B cell (primary cell): Measurements from ENCODE around the gene PDE11A. TPM values are rescaled to one million over a fixed set of nuclear protein-coding genes. Genes with fewer than 3 reads are reported as not detected.

Source experiments
- ATAC-seq: fragments of 200-7000 bp; cut with Tn5 transposase; one replicate; pipeline ENCODE4 v1.10.0; 2021; ENCODE audit warnings: low read depth, mild to moderate bottlenecking, moderate number of reproducible peaks, moderate library complexity
- CTCF ChIA-PET: fragments of 350-600 bp; sonication (Branson Sonifier 250); formaldehyde crosslinking; loops from one replicate; lab custom pipeline; 2021; ENCODE audit warnings: antibody characterized with exemption, inconsistent platforms; lab: Charles Lee
- POLR2A ChIA-PET: fragments of 350-600 bp; sonication (Branson Sonifier 250); formaldehyde crosslinking; loops from one replicate; lab custom pipeline; 2021; ENCODE audit warnings: antibody characterized with exemption; lab: Charles Lee
- DNase-seq: peaks from one replicate; pipeline ENCODE4 v3.0.0; 2013
- H2AFZ ChIP-seq: 2 replicates; pipeline ENCODE4 v1.6.1; 2012; ENCODE audit warnings: mild to moderate bottlenecking, low read depth, low read length; ENCODE audit not compliant: insufficient read depth, poor library complexity, severe bottlenecking
- H3K27ac ChIP-seq, 2 donors: 1 replicate in 1 of 2; 2 replicates in 1 of 2; pipeline ENCODE4 v1.5.1; 2012 to 2013; ENCODE audit warnings: low read length in 2 of 2, mild to moderate bottlenecking in 2 of 2, moderate library complexity in 1 of 2
- H3K27me3 ChIP-seq, 4 experiments: fragments of 200-600 bp in 1 of 4; sonication (generic) in 1 of 4; replicated peaks in 1 of 4; 1 replicate in 2 of 4; 2 replicates in 2 of 4; pipeline versions ENCODE4 v1.6.1 to v1.7.0; 2013 to 2016; ENCODE audit warnings: low read length in 3 of 4, mild to moderate bottlenecking in 2 of 4, mixed read lengths in 1 of 4, moderate library complexity in 1 of 4; ENCODE audit not compliant: insufficient read depth in 4 of 4, control insufficient read depth in 3 of 4; ENCODE audit errors: control extremely low read depth in 1 of 4
- H3K36me3 ChIP-seq, 2 experiments: replicated peaks in 1 of 2; 1 replicate in 1 of 2; 2 replicates in 1 of 2; pipeline versions ENCODE4 v1.6.1 to v1.7.1; 2013; ENCODE audit warnings: low read length in 1 of 2; ENCODE audit not compliant: insufficient read depth in 2 of 2, control insufficient read depth in 1 of 2; ENCODE audit errors: control extremely low read depth in 1 of 2, extremely low read depth in 1 of 2
- H3K4me1 ChIP-seq, 2 donors: fragments of 200-600 bp in 1 of 2; sonication (generic) in 1 of 2; 1 replicate in 1 of 2; 2 replicates in 1 of 2; pipeline versions ENCODE4 v1.5.1 to v1.6.1; 2013 to 2017; ENCODE audit warnings: low read length in 2 of 2; ENCODE audit not compliant: control insufficient read depth in 2 of 2, insufficient read depth in 2 of 2
- H3K4me2 ChIP-seq: replicated peaks from 2 replicates; pipeline ENCODE3; 2012; ENCODE audit warnings: mild to moderate bottlenecking, low read depth, low read length; ENCODE audit not compliant: poor library complexity, severe bottlenecking
- H3K4me3 ChIP-seq, 5 experiments: fragments of 200-600 bp in 1 of 5; sonication (generic) in 1 of 5; 1 replicate in 3 of 5; 2 replicates in 2 of 5; pipeline versions ENCODE4 v1.5.1 to v1.7.0; 2011 to 2016; ENCODE audit warnings: low read length in 4 of 5, mild to moderate bottlenecking in 4 of 5, low read depth in 2 of 5, control low read depth in 1 of 5, moderate library complexity in 1 of 5; ENCODE audit not compliant: insufficient read depth in 1 of 5; ENCODE audit errors: control extremely low read depth in 1 of 5, extremely low read depth in 1 of 5
- H3K79me2 ChIP-seq: fragments of 200-600 bp; sonication (generic); one replicate; pipeline ENCODE4 v1.6.0; 2016; ENCODE audit warnings: low read length; ENCODE audit not compliant: control insufficient read depth, insufficient read depth
- H3K9ac ChIP-seq: fragments of 200-600 bp; sonication (generic); 2 replicates; pipeline ENCODE4 v1.6.1; 2017; ENCODE audit warnings: mild to moderate bottlenecking, low read length, moderate library complexity
- H3K9me3 ChIP-seq, 3 donors: one replicate each; pipeline versions ENCODE4 v1.6.1 to v1.7.1; 2013; ENCODE audit warnings: low read length in 2 of 3; ENCODE audit not compliant: control insufficient read depth in 2 of 3, insufficient read depth in 1 of 3; ENCODE audit errors: control extremely low read depth in 1 of 3
- H4K20me1 ChIP-seq: 2 replicates; pipeline ENCODE4 v1.6.0; 2012; ENCODE audit warnings: mild to moderate bottlenecking, low read length; ENCODE audit not compliant: insufficient read depth, control insufficient read depth, poor library complexity, severe bottlenecking
- H3K27ac Mint-ChIP-seq: one replicate; pipeline ENCODE4 v1.8.0; 2021; ENCODE audit warnings: mixed read lengths
- H3K27me3 Mint-ChIP-seq: one replicate; pipeline ENCODE4 v1.8.0; 2021; ENCODE audit warnings: mixed read lengths
- H3K4me1 Mint-ChIP-seq: one replicate; pipeline ENCODE4 v1.8.0; 2021; ENCODE audit warnings: mixed read lengths
- H3K4me3 Mint-ChIP-seq: one replicate; pipeline ENCODE4 v1.8.0; 2021; ENCODE audit warnings: mixed read lengths
- H3K9me3 Mint-ChIP-seq: one replicate; pipeline ENCODE4 v1.8.0; 2022; ENCODE audit warnings: mixed read lengths; ENCODE audit not compliant: insufficient read depth
- EZH2 ChIP-seq: IDR thresholded peaks from 2 replicates; pipeline ENCODE4 v1.6.1; 2012; ENCODE audit warnings: borderline replicate concordance, low read depth, mild to moderate bottlenecking, moderate library complexity, low read length; ENCODE audit not compliant: insufficient read depth, poor library complexity, severe bottlenecking
- WGBS: methylation state at CpG from one replicate; pipeline ENCODE4 v1.1.5; 2013; ENCODE audit warnings: missing lambda C conversion rate; ENCODE audit not compliant: insufficient coverage; 5-methylcytosine and 5-hydroxymethylcytosine counted together
- intact Hi-C: fragments of 100-400 bp; cut with micrococcal nuclease; formaldehyde crosslinking; loops from one replicate; pipeline ENCODE4 v1.10.0; 2022
- polyA plus RNA-seq: library from polyadenylated mRNA; depleted of rRNA; stranded (reverse); fragments of >200 nt; gene quantifications from 2 replicates; pipeline ENCODE4 v1.2.3, GENCODE V29; 2012
- total RNA-seq, 2 donors: library from RNA; stranded (reverse); fragments of 120-200 nt in 1 of 2; gene quantifications; 1 replicate in 1 of 2; 2 replicates in 1 of 2; pipeline versions ENCODE4 v1.2.3 to v1.2.4, GENCODE V29; 2013 to 2022
- TF ChIP-seq, protein P1 (sequence below): fragments of 200-600 bp; IDR thresholded peaks from one replicate; pipeline ENCODE4 v1.8.0; 2022; ENCODE audit warnings: antibody characterized with exemption, mild to moderate bottlenecking

PDE11A gene
- total and polyA plus RNA-seq, 2 donors (not counting 1 experiment from before 2014, with no cell fraction given), result 0.25 TPM; not detected in 1

DNA sequence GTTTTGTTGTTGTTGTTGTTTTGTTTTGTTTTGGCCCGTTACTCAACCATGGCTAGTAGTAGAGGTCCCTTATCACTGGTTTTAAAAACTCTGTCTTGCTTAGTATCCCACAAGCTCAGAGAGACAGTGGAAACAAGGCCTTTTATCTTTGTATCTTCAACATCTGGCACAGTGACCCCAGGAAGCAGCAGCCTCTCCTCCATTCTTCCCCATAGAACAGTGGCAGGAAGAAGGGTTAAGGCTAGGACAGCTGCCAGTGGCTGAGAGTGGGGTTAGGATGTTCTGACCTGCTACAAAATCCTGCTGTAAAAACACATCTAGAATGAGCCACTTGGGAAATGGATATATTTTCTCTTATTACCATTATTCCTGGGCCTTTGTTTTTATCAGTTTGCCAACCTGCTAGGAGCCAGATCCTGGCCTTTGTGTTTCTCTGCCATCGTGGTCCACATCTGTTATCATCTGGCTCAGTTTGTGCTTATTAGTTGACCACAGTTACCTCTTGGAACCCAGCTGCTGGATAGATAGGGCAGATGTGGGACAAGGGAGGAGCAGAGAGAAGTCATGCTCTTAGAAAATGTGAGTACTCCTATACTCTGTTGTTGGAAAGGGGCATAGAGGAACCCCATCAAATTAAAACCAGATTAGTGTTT is 433.2 kb downstream of the PDE11A start:
- H3K27ac ChIP-seq, result no peak overlapping the region
- H3K27me3 ChIP-seq, result no peaks in the 10 kb centered on the region
- Mint-ChIP-seq H3K27ac (no peak overlapping the region), H3K4me3 (no peak overlapping the region), H3K9me3 (no peaks in the 10 kb centered on the region), H3K4me1 (peaks cover 16% of the 10 kb centered on the region), H3K27me3 (no peaks in the 10 kb centered on the region)
- POLR2A ChIA-PET, result no interaction called here
- TF ChIP-seq, protein P1, sequence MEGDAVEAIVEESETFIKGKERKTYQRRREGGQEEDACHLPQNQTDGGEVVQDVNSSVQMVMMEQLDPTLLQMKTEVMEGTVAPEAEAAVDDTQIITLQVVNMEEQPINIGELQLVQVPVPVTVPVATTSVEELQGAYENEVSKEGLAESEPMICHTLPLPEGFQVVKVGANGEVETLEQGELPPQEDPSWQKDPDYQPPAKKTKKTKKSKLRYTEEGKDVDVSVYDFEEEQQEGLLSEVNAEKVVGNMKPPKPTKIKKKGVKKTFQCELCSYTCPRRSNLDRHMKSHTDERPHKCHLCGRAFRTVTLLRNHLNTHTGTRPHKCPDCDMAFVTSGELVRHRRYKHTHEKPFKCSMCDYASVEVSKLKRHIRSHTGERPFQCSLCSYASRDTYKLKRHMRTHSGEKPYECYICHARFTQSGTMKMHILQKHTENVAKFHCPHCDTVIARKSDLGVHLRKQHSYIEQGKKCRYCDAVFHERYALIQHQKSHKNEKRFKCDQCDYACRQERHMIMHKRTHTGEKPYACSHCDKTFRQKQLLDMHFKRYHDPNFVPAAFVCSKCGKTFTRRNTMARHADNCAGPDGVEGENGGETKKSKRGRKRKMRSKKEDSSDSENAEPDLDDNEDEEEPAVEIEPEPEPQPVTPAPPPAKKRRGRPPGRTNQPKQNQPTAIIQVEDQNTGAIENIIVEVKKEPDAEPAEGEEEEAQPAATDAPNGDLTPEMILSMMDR, result no peak
- TF ChIP-seq EZH2, result no peak
- H3K9me3 ChIP-seq, result peaks cover 0 to 6% (median 0%) of the 10 kb centered on the region in 3 donors
- intact Hi-C loops, result loop anchor here (10.0 kb wide), 2 partner anchors 125 to 475 kb away; partner anchors contain the start of gene RBM45
- no peak overlapping the region for H3K4me3 ChIP-seq
- ATAC-seq (no peak), DNase-seq (no peak)
- H2AFZ ChIP-seq, result no peak overlapping the region
- CTCF ChIA-PET, result no interaction called here
- no peak overlapping the region for H3K4me2 ChIP-seq
- peaks cover 0 to 3% of the 10 kb centered on the region in 2 donors for H3K4me1 ChIP-seq
- H4K20me1 ChIP-seq, result no peaks in the 10 kb centered on the region
- WGBS, result 71% methylated on average over 1 of the region's 2 CpGs
- no peaks in the 10 kb centered on the region for H3K36me3 ChIP-seq
- H3K79me2 ChIP-seq, result no peaks in the 10 kb centered on the region
- no peak overlapping the region for H3K9ac ChIP-seq

DNA sequence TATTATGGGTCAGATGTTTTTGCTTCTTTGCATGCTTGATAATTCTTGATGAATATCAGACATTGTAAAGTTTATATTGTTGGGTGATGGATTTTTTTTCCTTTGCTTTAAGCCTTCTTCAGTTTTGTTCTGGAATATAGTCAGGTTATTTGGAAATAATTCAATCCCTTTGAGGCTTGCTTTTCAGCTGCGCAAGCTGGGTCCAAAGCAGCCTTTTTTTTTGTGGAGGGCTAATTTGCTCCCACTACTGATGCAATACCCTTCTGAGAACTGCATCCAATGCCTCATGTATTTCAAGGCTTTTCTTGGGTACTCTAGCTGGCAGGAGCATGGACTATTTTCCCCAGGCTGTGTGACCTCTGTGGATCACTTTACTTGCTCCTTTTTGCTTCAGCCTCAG is 434.1 kb downstream of the PDE11A start:
- Histone ChIP-seq H3K4me1 (peaks cover 0 to 3% of the 10 kb centered on the region in 2 donors), H3K27ac (no peak overlapping the region), H2AFZ (no peak overlapping the region), H3K4me2 (no peak overlapping the region), H3K27me3 (no peaks in the 10 kb centered on the region), H3K9me3 (peaks cover 0 to under 1% (median 0%) of the 10 kb centered on the region in 3 donors), H3K9ac (no peak overlapping the region), H4K20me1 (no peaks in the 10 kb centered on the region), H3K79me2 (no peaks in the 10 kb centered on the region), H3K36me3 (no peaks in the 10 kb centered on the region), H3K4me3 (no peak overlapping the region)
- Mint-ChIP-seq H3K9me3 (no peaks in the 10 kb centered on the region), H3K4me1 (peaks cover 22% of the 10 kb centered on the region), H3K27me3 (no peaks in the 10 kb centered on the region), H3K27ac (no peak overlapping the region), H3K4me3 (no peak overlapping the region)
- ChIA-PET POLR2A (no interaction called here), CTCF (no interaction called here)
- WGBS, result no CpG with 5 or more reads among the region's 1 CpG
- TF ChIP-seq, protein P1, result no peak
- TF ChIP-seq EZH2, result no peak
- ATAC-seq, result no peak
- intact Hi-C loops, result loop anchor here (10.0 kb wide), 2 partner anchors 126 to 476 kb away; partner anchors contain the start of gene RBM45
- DNase-seq, result no peak
